Hepatocyte (in vitro differentiated cells): Measurements from ENCODE around the gene F2RL2.

Experiments
- CTCF ChIP-seq: fragments of 200-600 bp; sonication (generic); IDR thresholded peaks from 2 replicates; pipeline ENCODE4 v1.5.1; 2016; ENCODE audit warnings: antibody characterized with exemption, mild to moderate bottlenecking; ENCODE audit not compliant: poor library complexity
- EZH2 ChIP-seq: fragments of 200-600 bp; sonication (generic); IDR thresholded peaks from 2 replicates; pipeline ENCODE4 v1.6.1; 2016; ENCODE audit warnings: antibody characterized with exemption, mild to moderate bottlenecking, borderline replicate concordance

- TF ChIP-seq CTCF = no peak
- no peak for TF ChIP-seq EZH2
Measured at GRCh38 chr5:76591366-76591765, 31.8 kb downstream of the F2RL2 start.
